NCI-H524 treated with DMSO at 0.1 percent for 48 hours (cell line): ENCODE results near the gene CCDC158.

Experiments used
- DNase-seq: peaks from one replicate; lab custom pipeline; 2025; lab: John Stamatoyannopoulos, UW

The CCDC158 gene

DNA sequence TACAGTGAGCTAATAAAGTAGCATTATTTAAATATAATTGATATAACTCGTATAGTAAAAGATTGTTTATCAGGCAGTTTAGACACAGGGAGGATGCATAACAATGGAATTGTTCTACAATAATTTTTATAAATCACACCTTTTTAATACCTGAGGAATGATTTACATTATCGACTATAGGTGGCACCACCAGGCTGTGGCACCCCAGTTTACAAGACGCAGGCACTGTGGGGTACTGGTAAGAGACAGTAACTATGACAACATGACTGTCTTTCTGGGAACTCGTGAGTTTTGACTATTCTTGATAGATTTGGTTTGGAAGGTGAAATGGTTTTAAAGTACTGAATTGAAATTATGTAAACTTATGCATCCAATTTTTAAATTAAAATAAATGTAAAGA lies 141.5 kb downstream of the CCDC158 start:
- DNase-seq = no peak

DNA sequence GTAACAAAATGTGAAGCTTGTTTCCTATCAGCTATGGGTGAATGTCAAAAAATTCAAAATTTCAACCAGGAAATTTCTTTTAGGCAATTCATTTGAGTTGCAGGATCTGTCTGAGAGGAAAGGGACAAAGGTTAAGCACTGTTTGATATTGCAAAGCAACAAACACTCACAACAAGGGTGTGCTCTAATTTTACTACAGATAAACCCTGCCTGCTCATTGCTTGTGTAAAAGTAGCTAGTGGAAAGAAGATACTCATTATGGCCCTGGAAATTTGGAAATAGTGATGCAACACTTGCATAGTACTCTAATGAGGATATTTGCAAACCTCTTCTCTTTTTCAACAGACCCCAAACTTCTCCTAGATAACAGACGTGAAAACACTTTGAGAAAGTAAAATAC lies 142.4 kb downstream of the CCDC158 start:
- no peak for DNase-seq

DNA sequence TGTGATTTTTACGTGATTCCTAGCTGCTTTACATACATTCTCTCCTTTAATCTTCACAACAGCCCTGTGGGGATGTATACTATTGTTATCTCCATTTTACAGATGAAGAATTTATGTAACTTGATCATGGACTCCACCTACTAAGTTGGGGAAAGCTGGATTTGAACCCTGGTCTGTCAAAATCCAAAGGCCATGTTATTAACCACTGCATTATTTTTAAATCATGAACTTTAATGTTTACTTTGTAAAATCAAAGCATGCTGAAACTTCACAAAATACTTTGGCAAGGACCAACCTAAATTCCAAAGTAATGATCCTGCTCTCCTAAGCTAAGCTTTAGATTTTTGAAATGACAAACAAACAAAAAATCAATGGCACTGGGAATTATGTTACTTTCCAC lies 143.3 kb downstream of the CCDC158 start:
- DNase-seq = no peak

DNA sequence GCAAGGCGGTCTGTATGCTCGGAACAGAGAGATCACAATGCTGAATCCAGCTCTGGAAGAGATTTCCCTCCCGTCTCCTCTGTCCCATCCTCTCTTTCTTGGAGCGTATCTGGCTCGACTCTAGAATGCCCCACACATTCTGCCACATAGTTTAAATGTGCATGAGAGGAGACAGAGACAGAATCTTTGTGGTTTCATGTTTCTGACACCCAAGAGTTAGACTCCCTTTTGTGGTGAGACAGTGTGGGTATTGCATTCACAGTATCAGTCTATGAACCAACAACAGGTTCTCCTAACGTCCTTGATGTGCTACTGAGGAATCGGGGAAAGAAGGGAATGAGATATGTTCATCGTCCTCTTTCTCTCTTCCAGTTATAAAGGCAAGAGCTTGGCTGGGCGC lies 144.1 kb downstream of the CCDC158 start:
- DNase-seq = no peak

DNA sequence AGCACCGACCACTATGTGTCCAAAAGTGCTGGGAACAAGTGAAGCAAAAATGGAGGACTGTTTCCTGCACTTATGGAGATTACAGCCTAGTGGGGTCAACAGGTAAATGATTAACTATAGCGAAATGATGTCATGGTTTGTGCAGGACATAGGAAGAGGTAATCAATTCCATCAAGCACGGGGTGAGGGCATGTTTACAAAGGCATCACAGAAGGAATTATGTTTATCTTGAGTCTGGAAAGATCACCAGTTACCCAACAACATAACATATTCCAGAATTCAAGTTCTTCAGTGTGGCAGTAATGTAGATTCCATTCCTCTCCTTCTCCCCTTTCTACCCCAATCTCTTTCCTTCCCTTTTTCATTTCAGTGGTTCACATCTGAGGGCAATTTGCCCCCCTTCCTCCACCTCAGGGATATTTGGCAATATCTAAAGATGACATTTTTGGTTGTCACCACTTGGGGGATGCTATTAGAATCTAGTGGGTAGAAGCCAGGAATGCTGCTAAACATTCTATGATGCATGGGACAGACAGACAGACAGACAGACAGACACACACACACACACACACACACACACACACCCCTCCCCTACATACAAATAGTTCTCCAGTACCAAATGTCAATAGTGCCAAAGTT lies 145.3 kb downstream of the CCDC158 start:
- no peak for DNase-seq

DNA sequence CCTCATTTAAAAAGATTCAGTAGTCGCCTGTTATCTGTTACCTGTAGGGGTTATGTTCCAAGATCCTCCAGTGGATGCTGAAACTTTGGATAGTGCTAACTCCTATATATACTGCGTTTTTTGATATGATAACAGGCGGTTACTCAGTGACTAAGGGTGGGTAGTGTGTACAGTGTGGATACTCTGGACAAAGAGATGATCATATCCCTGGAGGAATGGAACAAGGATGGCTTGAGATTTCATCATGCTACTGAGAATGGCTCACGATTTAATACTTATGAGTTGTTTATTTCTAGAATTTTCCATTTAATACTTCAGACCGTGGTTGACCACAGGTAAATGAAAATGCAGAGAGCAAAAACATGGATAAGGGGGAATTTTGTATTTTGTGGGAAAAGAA lies 147.9 kb downstream of the CCDC158 start:
- no peak for DNase-seq

DNA sequence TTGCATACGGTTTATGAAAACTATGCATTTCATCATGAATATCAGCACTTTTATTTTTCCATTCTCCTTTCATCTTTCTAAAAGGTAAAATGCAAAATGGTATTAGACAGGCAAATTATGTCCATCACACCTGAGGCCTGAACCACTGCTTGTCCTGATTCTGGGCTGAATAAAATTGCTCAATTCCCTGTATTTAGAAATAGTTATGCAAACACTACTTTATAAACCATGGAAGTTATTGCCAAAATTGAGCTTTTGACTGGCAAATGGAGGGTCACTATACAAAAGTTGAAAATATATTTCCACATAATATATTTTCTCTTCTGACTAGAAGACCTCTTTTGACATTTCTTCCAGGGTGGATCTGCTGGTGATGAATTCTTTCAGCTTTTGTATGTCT lies 148.4 kb downstream of the CCDC158 start:
- DNase-seq = no peak

DNA sequence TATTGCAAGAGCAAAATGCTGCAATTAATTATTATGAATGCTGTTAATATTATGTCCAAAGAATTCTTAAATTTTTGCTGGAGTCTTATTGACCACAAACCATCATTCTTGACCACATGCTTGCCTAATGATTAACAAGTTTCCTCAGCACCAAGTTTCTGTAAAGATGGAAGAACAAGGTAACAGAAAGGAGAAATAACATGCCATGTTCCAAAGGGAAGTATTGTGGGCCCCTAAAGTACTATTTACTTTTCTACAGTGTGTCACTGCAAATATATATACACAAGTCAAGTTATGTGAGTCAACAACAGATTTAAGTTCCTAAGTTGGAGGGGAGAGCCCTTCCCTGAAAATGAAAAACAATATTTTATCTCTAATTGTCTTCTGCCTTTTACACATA lies 148.9 kb downstream of the CCDC158 start:
- no peak for DNase-seq

GRCh38 chr4:76271248-76271647 lies 149.7 kb downstream of the CCDC158 start:
- DNase-seq = no peak

DNA sequence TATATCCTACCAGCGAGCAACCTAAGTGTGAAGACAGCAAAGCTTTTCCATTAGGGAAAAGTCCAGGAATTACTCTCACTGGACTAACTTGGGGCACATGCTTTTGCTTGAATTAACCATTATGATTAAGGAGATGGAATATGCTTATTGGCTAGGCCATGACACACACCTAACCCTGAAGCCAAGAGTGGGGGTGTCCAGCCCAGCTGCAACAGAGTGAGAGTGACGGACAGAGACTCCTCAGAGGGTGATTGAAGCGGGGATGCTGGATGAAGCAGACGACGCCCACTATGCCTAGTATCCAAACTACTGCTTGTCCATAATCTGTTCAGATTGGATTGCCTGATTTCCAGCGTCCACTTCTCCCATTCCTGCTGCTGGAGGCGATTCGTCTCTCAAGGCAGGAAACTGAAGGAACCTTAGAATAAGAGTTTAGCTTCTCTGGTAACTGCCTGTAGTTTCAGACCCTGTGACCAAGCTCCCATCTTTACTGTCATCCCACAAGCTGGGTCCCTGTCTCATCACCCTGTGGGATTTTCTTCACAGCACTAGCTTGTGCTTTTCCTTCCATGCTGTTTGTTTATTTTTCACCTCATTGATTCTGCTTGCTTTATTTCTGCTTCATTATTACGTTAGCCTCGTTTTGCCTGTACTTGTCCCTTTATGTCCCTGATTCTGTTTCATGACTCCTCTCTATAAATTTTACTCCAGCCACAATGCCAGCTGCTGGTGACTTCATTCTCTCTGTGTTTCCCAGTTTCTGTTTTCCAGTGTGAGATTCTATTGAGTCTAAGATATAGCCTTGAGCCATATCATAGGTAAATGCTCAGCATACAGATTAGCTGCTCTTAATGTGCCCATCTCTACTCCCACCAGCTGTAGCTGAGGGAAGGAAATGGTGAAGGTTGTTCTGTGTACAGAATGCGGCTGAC lies 150.4 kb downstream of the CCDC158 start:
- no peak for DNase-seq

GRCh38 chr4:76267811-76268210 lies 153.1 kb downstream of the CCDC158 start:
- DNase-seq = no peak

- no peak for DNase-seq
These were observed 154.3 kb downstream of the CCDC158 start for GRCh38 chr4:76266627-76267026.

DNA sequence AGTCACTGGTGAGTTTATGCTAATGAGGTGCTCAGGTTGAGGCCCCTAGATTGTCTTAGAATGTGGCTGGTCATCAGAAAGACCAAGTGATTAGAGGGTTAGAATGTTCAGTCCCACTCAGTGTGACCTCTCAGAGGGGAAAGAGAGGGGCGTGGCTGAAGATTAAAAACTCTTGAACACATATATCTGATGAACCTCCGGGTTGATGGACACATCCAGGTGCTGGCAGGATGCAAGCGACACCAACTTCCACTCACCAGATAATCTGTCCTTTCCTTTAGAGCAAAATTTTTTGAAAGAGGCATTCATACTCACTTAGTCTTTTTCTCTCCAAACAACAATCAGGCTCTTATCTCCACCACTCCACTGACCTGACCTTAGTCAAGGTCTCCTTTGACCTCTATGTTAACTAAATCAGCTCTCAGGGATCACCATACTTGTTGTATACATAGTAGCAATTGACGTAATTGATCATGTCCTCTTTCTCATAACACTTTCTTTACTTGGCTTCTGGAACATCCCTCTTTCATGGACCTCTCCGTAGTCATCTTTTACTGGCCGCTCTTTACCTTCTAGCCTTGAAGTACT lies 155.2 kb downstream of the CCDC158 start:
- DNase-seq = no peak
